CD14-positive monocyte (primary cell): ENCODE measurements around the gene SMIM20. TPM values are rescaled to one million over a fixed set of nuclear protein-coding genes. Genes with fewer than 3 reads are reported as not detected.
A peak's percentile ranks its signal among the peaks of the same experiment; 100 is the strongest.

Experiments used
- DNase-seq, 3 donors: peaks; one replicate each; pipeline ENCODE4 v3.0.0-alpha.2; 2011 to 2022
- H2AFZ ChIP-seq: 2 replicates; pipeline ENCODE4 v1.6.0; 2012; ENCODE audit warnings: mild to moderate bottlenecking, low read depth, low read length, inconsistent platforms; ENCODE audit not compliant: insufficient read depth, poor library complexity, severe bottlenecking
- H3K27ac ChIP-seq, 2 donors: 1 replicate in 1 of 2; 2 replicates in 1 of 2; pipeline ENCODE4 v1.5.1; 2012 to 2013; ENCODE audit warnings: low read length in 2 of 2, control low read depth in 1 of 2, inconsistent platforms in 1 of 2, low read depth in 1 of 2, mild to moderate bottlenecking in 1 of 2
- H3K27me3 ChIP-seq, 2 donors: one replicate each; pipeline versions ENCODE4 v1.6.0 to v1.6.1; 2011 to 2013; ENCODE audit warnings: low read length in 2 of 2; ENCODE audit not compliant: control insufficient read depth in 2 of 2, insufficient read depth in 2 of 2
- H3K36me3 ChIP-seq, 2 donors: replicated peaks in 1 of 2; 1 replicate in 1 of 2; 2 replicates in 1 of 2; pipeline versions ENCODE4 v1.5.1 to v1.6.1; 2012 to 2013; ENCODE audit warnings: low read length in 2 of 2, control low read depth in 1 of 2, inconsistent platforms in 1 of 2, mild to moderate bottlenecking in 1 of 2; ENCODE audit not compliant: insufficient read depth in 2 of 2, control insufficient read depth in 1 of 2
- H3K4me1 ChIP-seq, 2 donors: 1 replicate in 1 of 2; 2 replicates in 1 of 2; pipeline versions ENCODE4 v1.5.1 to v1.6.1; 2012 to 2013; ENCODE audit warnings: low read length in 2 of 2, control low read depth in 1 of 2, inconsistent platforms in 1 of 2, mild to moderate bottlenecking in 1 of 2, moderate library complexity in 1 of 2; ENCODE audit not compliant: insufficient read depth in 2 of 2, control insufficient read depth in 1 of 2
- H3K4me2 ChIP-seq: replicated peaks from 2 replicates; pipeline ENCODE3; 2012; ENCODE audit warnings: low read length, moderate library complexity, mild to moderate bottlenecking; ENCODE audit not compliant: poor library complexity, severe bottlenecking; ENCODE audit errors: extremely low read depth
- H3K4me3 ChIP-seq, 3 experiments: fragments of 200-600 bp in 1 of 3; sonication (generic) in 1 of 3; replicated peaks in 1 of 3; 1 replicate in 2 of 3; 2 replicates in 1 of 3; pipeline ENCODE4 v1.5.1; 2011 to 2013; ENCODE audit warnings: low read length in 3 of 3, mild to moderate bottlenecking in 3 of 3, control low read depth in 2 of 3, low read depth in 2 of 3, inconsistent platforms in 1 of 3, moderate library complexity in 1 of 3
- H3K79me2 ChIP-seq: 2 replicates; pipeline ENCODE4 v1.6.0; 2012; ENCODE audit warnings: mild to moderate bottlenecking, control low read depth, inconsistent platforms, low read length, moderate library complexity; ENCODE audit not compliant: insufficient read depth
- H3K9ac ChIP-seq: 2 replicates; pipeline ENCODE4 v1.6.0; 2017; ENCODE audit warnings: low read length, mild to moderate bottlenecking; ENCODE audit not compliant: insufficient read depth, poor library complexity, severe bottlenecking
- H3K9me3 ChIP-seq, 2 donors: replicated peaks in 1 of 2; 1 replicate in 1 of 2; 2 replicates in 1 of 2; pipeline versions ENCODE4 v1.5.1 to v1.6.1; 2012 to 2013; ENCODE audit warnings: low read length in 2 of 2, control low read depth in 1 of 2; ENCODE audit not compliant: control insufficient read depth in 1 of 2, insufficient read depth in 1 of 2
- H4K20me1 ChIP-seq: 2 replicates; pipeline ENCODE4 v1.6.0; 2012; ENCODE audit warnings: mild to moderate bottlenecking, low read length, control low read depth, moderate library complexity; ENCODE audit not compliant: insufficient read depth
- H3K27ac Mint-ChIP-seq, 7 donors: one replicate each; pipeline ENCODE4 v1.8.0; 2020; ENCODE audit warnings: mild to moderate bottlenecking in 7 of 7, mixed read lengths in 7 of 7, moderate library complexity in 6 of 7, inconsistent platforms in 2 of 7
- H3K27me3 Mint-ChIP-seq, 3 donors: one replicate each; pipeline ENCODE4 v1.8.0; 2021 to 2022; ENCODE audit warnings: low read depth in 3 of 3, mild to moderate bottlenecking in 3 of 3, mixed read lengths in 3 of 3, moderate library complexity in 3 of 3, inconsistent platforms in 1 of 3
- H3K36me3 Mint-ChIP-seq, 2 donors: one replicate each; pipeline ENCODE4 v1.8.0; 2020; ENCODE audit warnings: mixed read lengths in 2 of 2, inconsistent platforms in 1 of 2, mild to moderate bottlenecking in 1 of 2
- H3K4me1 Mint-ChIP-seq: one replicate; pipeline ENCODE4 v1.8.0; 2020; ENCODE audit warnings: mild to moderate bottlenecking, mixed read lengths
- H3K4me3 Mint-ChIP-seq, 2 donors: one replicate each; pipeline ENCODE4 v1.8.0; 2020; ENCODE audit warnings: mild to moderate bottlenecking in 2 of 2, mixed read lengths in 2 of 2, moderate library complexity in 1 of 2
- H3K9me3 Mint-ChIP-seq, 7 donors: one replicate each; pipeline ENCODE4 v1.8.0; 2020 to 2022; ENCODE audit warnings: mixed read lengths in 7 of 7, mild to moderate bottlenecking in 6 of 7, moderate library complexity in 6 of 7, inconsistent platforms in 2 of 7
- CTCF ChIP-seq: fragments of 200-600 bp; IDR thresholded peaks from one replicate; pipeline ENCODE4 v1.8.0; 2022; ENCODE audit warnings: antibody characterized with exemption, mild to moderate bottlenecking
- WGBS: methylation state at CpG from one replicate; pipeline ENCODE4 v1.1.5; 2013; ENCODE audit warnings: missing lambda C conversion rate; ENCODE audit not compliant: insufficient coverage; 5-methylcytosine and 5-hydroxymethylcytosine counted together
- intact Hi-C, 2 donors: fragments of 100-400 bp; cut with micrococcal nuclease; formaldehyde crosslinking; loops; one replicate each; pipeline versions ENCODE4 v1.15.0 to v1.15.1; 2023
- polyA plus RNA-seq, 3 donors: library from polyadenylated mRNA; depleted of rRNA in 1 of 3; unstranded in 2 of 3; stranded (reverse) in 1 of 3; fragments of 300-500 nt in 2 of 3; fragments of >200 nt in 1 of 3; fragmentation: Illumina TruSeq in 2 of 3; gene quantifications; 1 replicate in 2 of 3; 2 replicates in 1 of 3; pipeline ENCODE4 v1.2.3, GENCODE V29; 2012 to 2021

SMIM20 gene
- polyA plus RNA-seq, 3 donors = 10.4 to 38.1 (median 33.7) TPM

GRCh38 chr4:25874655-25875054 is 39.4 kb upstream of the SMIM20 start:
- H3K27ac Mint-ChIP-seq = no peak overlapping the region
- no peaks in the 10 kb centered on the region for H3K27me3 ChIP-seq
- WGBS = 95% methylated on average over 2 of the region's 3 CpGs
- H3K4me2 ChIP-seq = no peak overlapping the region
- peaks cover 14 to 18% of the 10 kb centered on the region in 2 donors for H3K4me1 ChIP-seq
- no peak for TF ChIP-seq CTCF
- H3K9me3 ChIP-seq = no peaks in the 10 kb centered on the region
- peaks cover 0 to 2% (median 0%) of the 10 kb centered on the region in 7 donors for H3K9me3 Mint-ChIP-seq
- no peaks in the 10 kb centered on the region for H3K36me3 ChIP-seq
- no peak overlapping the region for H3K4me3 ChIP-seq
- H3K4me1 Mint-ChIP-seq = peaks cover 14% of the 10 kb centered on the region
- intact Hi-C loops = loop anchor here in 1 of 2 donors (5.0 kb wide), 1 partner anchor 33 kb away; no protein-coding TSS in a partner anchor
- H3K4me3 Mint-ChIP-seq = no peak overlapping the region
- H3K79me2 ChIP-seq = no peaks in the 10 kb centered on the region
- no peaks in the 10 kb centered on the region for H4K20me1 ChIP-seq
- no peak overlapping the region for H3K9ac ChIP-seq
- no peak overlapping the region for H2AFZ ChIP-seq
- no peak for DNase-seq
- H3K36me3 Mint-ChIP-seq = peaks cover 2 to 3% of the 10 kb centered on the region in 2 donors
- no peaks in the 10 kb centered on the region for H3K27me3 Mint-ChIP-seq
- no peak overlapping the region for H3K27ac ChIP-seq

DNA sequence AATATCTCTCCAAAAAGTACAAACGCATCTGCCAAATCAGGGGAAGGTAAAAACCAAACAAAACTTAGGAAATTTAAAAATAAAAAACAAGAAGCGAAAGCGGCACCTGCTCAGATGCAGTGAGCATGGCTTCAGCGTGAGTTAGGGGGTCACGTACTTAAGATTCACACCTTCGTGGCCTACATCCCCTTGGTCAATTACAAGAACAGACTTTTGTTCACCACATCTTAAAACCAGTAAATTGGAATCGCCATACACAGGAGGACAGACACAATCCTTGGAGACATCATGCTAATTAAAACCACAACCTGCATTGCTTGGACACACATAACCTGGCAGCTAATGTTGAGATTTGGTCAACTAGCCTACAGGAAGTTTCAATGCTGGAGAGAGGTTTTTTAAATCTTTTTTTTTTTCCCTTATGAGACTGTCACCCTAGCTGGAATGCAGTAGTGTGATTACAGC is 38.7 kb upstream of the SMIM20 start:
- Histone ChIP-seq H3K4me1 (peaks cover 20 to 25% of the 10 kb centered on the region in 2 donors), H3K9me3 (no peaks in the 10 kb centered on the region), H3K27me3 (no peaks in the 10 kb centered on the region), H3K4me3 (no peak overlapping the region), H3K27ac (no peak overlapping the region), H3K79me2 (no peaks in the 10 kb centered on the region), H3K4me2 (no peak overlapping the region), H3K36me3 (no peaks in the 10 kb centered on the region), H2AFZ (no peak overlapping the region), H3K9ac (no peak overlapping the region), H4K20me1 (no peaks in the 10 kb centered on the region)
- Mint-ChIP-seq H3K9me3 (peaks cover 0 to 3% (median 0%) of the 10 kb centered on the region in 7 donors), H3K4me3 (no peak overlapping the region), H3K27me3 (no peaks in the 10 kb centered on the region), H3K27ac (peak overlapping the region in 1 of 7 donors; percentile 77), H3K4me1 (peaks cover 21% of the 10 kb centered on the region), H3K36me3 (peaks cover 4 to 5% of the 10 kb centered on the region in 2 donors)
- no peak for TF ChIP-seq CTCF
- 79% methylated on average over 4 of the region's 7 CpGs for WGBS
- intact Hi-C loops = no loop called here
- DNase-seq = no peak
